Left colon (tissue), 2 donors: ENCODE data around the gene COX15. TPM values are rescaled to one million over a fixed set of nuclear protein-coding genes. Genes with fewer than 3 reads are reported as not detected.

Source experiments
- ATAC-seq: fragments of 200-7000 bp; cut with Tn5 transposase; one replicate; pipeline ENCODE4 v1.9.1; 2020; ENCODE audit warnings: mild to moderate bottlenecking, moderate library complexity
- DNase-seq, 2 donors: peaks; one replicate each; pipeline ENCODE4 v3.0.0-alpha.2; 2020
- intact Hi-C, 2 donors: fragments of 100-400 bp; cut with DNase I in 1 of 2; cut with micrococcal nuclease in 1 of 2; formaldehyde crosslinking; loops; one replicate each; pipeline versions ENCODE4 v1.11.2 to v1.14.0; 2022; cut with DNase I, micrococcal nuclease
- total RNA-seq, 2 donors: library from RNA; stranded (reverse); fragmentation: NEBNext Ultra II Directional; extraction: Animal tissue kit (Norgen Biotek cat#: 25700); gene quantifications; one replicate each; pipeline ENCODE4 v1.2.1, GENCODE V29; 2021
- donor health status: DM: no; HTN: no; CAD: no.
- donor health status: DM: yes; HTN: yes; CAD: no.

COX15 gene
- total RNA-seq, 2 donors from 2014 or later = 41.4 to 43.5 TPM

- ATAC-seq (no peak), DNase-seq (no peak)
- intact Hi-C loops = no loop called here
Measured at GRCh38 chr10:99689461-99689860, 42.5 kb downstream of the COX15 start.

DNA sequence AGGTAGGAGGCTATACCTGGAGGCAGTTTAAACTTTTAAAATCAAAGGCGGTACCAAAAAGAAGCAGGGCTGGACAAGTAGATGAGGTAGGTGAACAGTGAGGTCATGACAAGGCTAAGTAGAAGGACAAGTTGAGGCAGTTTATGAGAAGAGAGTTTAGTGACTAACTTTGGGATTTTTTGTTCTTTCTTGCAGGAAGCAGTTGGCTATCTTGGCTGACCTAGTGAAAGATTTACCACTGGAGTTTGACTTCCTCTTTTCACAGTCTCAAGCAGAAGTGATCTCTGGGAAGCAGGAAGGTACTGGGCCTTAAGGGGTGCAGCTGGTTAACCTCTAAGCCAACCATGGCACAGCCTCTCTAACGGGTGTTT lies 46.3 kb downstream of the COX15 start:
- peak; percentile 81 for ATAC-seq
- DNase-seq = no peak
- intact Hi-C loops = no loop called here

DNA sequence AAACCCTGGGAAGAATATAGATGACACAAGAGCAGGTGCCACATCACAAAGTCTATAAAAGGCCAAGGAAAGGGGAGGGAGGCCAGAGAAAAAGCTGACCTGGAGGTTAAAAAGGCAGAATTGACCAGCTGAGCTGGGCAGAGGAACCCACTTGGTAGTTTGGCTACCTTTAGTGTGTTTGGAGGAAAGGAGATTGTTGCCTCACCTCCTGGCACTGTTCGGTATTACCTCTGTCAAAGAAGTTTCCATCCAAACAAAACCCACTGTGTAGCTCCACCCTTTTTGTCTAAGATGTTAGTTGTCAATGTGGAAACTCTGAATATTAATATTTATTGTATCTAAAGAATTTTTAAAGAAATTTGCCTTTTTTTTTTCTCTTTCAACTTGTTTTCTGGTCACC lies 49.2 kb downstream of the COX15 start:
- intact Hi-C loops = no loop called here
- no peak for DNase-seq
- peak; percentile 58 for ATAC-seq

Other genes starting within 250 kb of the COX15 start
- gene NKX2-3, start 199.2 kb downstream of the COX15 start, total RNA-seq = 10 to 100 TPM in 1 of 2 donors, 1 to 10 TPM in 1; 3.4 to 11.7 TPM
- gene SLC25A28, start 111.7 kb downstream of the COX15 start, total RNA-seq = 10 to 100 TPM; 28.8 to 35.7 TPM
- 10 to 100 TPM; 20.2 to 21.5 TPM for gene ENTPD7, start 72.6 kb downstream of the COX15 start, total RNA-seq
- 10 to 100 TPM; 10.1 to 13.7 TPM for gene CUTC, start 107 bp upstream of the COX15 start, total RNA-seq
- under 1 TPM; 0.64 to 0.89 TPM for gene ABCC2, start 50.5 kb upstream of the COX15 start, total RNA-seq